IMR-90 (cell line): ENCODE data around the gene CERT1.

ENCODE experiments used
- CTCF ChIP-seq: conservative IDR thresholded peaks from 2 replicates; pipeline ENCODE4 v1.5.1; 2012; ENCODE audit warnings: mild to moderate bottlenecking, low read depth, low read length, improper control_type of control experiment
- RCOR1 ChIP-seq: IDR thresholded peaks from 2 replicates; pipeline ENCODE4 v1.6.1; 2012; ENCODE audit warnings: mild to moderate bottlenecking, low read length, improper control_type of control experiment; ENCODE audit not compliant: insufficient replicate concordance
- SMC3 ChIP-seq: fragments of 150-350 bp; IDR thresholded peaks from 2 replicates; pipeline ENCODE4 v1.6.1; 2016; ENCODE audit warnings: low read depth, mild to moderate bottlenecking, antibody characterized with exemption, low read length, moderate library complexity

- TF ChIP-seq CTCF: no peak
- TF ChIP-seq RCOR1: no peak
- TF ChIP-seq SMC3: no peak
Measured at GRCh38 chr5:75373862-75374261, 137.6 kb downstream of the CERT1 start.
